Vagina (tissue), 2 donors: ENCODE measurements around the gene CCNK. TPM values are rescaled to one million over a fixed set of nuclear protein-coding genes. Genes with fewer than 3 reads are reported as not detected.

Source experiments
- DNase-seq, 2 donors: peaks; one replicate each; pipeline ENCODE4 v3.0.0-alpha.2; 2017; ENCODE audit errors: extremely low spot score in 2 of 2
- H3K27ac ChIP-seq: fragments of 200-600 bp; sonication (generic); one replicate; pipeline ENCODE4 v1.5.1; 2019
- H3K27me3 ChIP-seq: fragments of 200-600 bp; sonication (generic); one replicate; pipeline ENCODE4 v1.5.1; 2019
- H3K36me3 ChIP-seq, 2 donors: fragments of 200-600 bp; sonication (generic); one replicate each; pipeline ENCODE4 v1.5.1; 2017 to 2019
- H3K4me1 ChIP-seq: fragments of 200-600 bp; sonication (generic); one replicate; pipeline ENCODE4 v1.5.1; 2019
- H3K4me3 ChIP-seq, 2 donors: fragments of 200-600 bp; sonication (generic); 1 replicate in 1 of 2; 2 replicates in 1 of 2; pipeline ENCODE4 v1.5.1; 2016 to 2019
- H3K9me3 ChIP-seq: fragments of 200-600 bp; sonication (generic); one replicate; pipeline ENCODE4 v1.5.1; 2019
- CTCF ChIP-seq, 3 experiments: fragments of 450-650 bp in 2 of 3; fragments of 200-600 bp in 1 of 3; sonication (generic) in 1 of 3; IDR thresholded peaks; one replicate each; pipeline ENCODE4 v1.5.1; 2017 to 2019; ENCODE audit warnings: antibody characterized with exemption in 3 of 3, mild to moderate bottlenecking in 2 of 3, moderate library complexity in 2 of 3
- POLR2A ChIP-seq, 2 donors: fragments of 450-650 bp; IDR thresholded peaks; one replicate each; pipeline ENCODE4 v1.6.1; 2017; ENCODE audit warnings: antibody characterized with exemption in 2 of 2, mild to moderate bottlenecking in 2 of 2, moderate library complexity in 2 of 2
- POLR2AphosphoS5 ChIP-seq, 2 donors: sonication (generic); formaldehyde crosslinking; IDR thresholded peaks; one replicate each; pipeline ENCODE4 v1.9.0; 2017; ENCODE audit warnings: antibody characterized with exemption in 2 of 2, mild to moderate bottlenecking in 2 of 2, low read depth in 1 of 2; ENCODE audit not compliant: insufficient read depth in 1 of 2
- intact Hi-C: fragments of 100-400 bp; cut with DNase I; formaldehyde crosslinking; loops from one replicate; pipeline ENCODE4 v1.15.1; 2023
- total RNA-seq: library from RNA; depleted of rRNA; stranded (reverse); fragments of >200 nt; gene quantifications from one replicate; pipeline ENCODE4 v1.2.3, GENCODE V29; 2016

The CCNK gene
- total RNA-seq, 1 donor from 2014 or later: 27.5 TPM

GRCh38 chr14:99532310-99532709 lies 51.1 kb downstream of the CCNK start:
- H3K4me1 ChIP-seq: peaks cover 23% of the 10 kb centered on the region
- no peaks in the 10 kb centered on the region for H3K36me3 ChIP-seq
- intact Hi-C loops: no loop called here
- no peak overlapping the region for H3K27ac ChIP-seq
- no peaks in the 10 kb centered on the region for H3K27me3 ChIP-seq
- no peak overlapping the region for H3K4me3 ChIP-seq
- no peaks in the 10 kb centered on the region for H3K9me3 ChIP-seq
- no peak for DNase-seq
- TF ChIP-seq POLR2A (IDR thresholded peaks at IDR 0.05): no peak
- no peak for TF ChIP-seq POLR2AphosphoS5 (IDR thresholded peaks at IDR 0.05; ENCODE audit: insufficient read depth in 1 of 2, low read depth in 1 of 2)
- TF ChIP-seq CTCF (IDR thresholded peaks at IDR 0.05): no peak

GRCh38 chr14:99534333-99534732 lies 53.1 kb downstream of the CCNK start:
- TF ChIP-seq POLR2A (IDR thresholded peaks at IDR 0.05): no peak
- TF ChIP-seq CTCF (IDR thresholded peaks at IDR 0.05): no peak
- TF ChIP-seq POLR2AphosphoS5 (IDR thresholded peaks at IDR 0.05; ENCODE audit: insufficient read depth in 1 of 2, low read depth in 1 of 2): no peak
- no peaks in the 10 kb centered on the region for H3K9me3 ChIP-seq
- no peaks in the 10 kb centered on the region for H3K36me3 ChIP-seq
- H3K27me3 ChIP-seq: no peaks in the 10 kb centered on the region
- H3K27ac ChIP-seq: no peak overlapping the region
- H3K4me3 ChIP-seq: no peak overlapping the region
- no peak for DNase-seq
- peaks cover 37% of the 10 kb centered on the region for H3K4me1 ChIP-seq
- intact Hi-C loops: no loop called here

GRCh38 chr14:99534863-99535262 lies 53.7 kb downstream of the CCNK start:
- peaks cover 37% of the 10 kb centered on the region for H3K4me1 ChIP-seq

GRCh38 chr14:99535448-99535847 lies 54.2 kb downstream of the CCNK start:
- no peak for TF ChIP-seq POLR2A (IDR thresholded peaks at IDR 0.05)
- TF ChIP-seq CTCF (IDR thresholded peaks at IDR 0.05): no peak
- TF ChIP-seq POLR2AphosphoS5 (IDR thresholded peaks at IDR 0.05; ENCODE audit: insufficient read depth in 1 of 2, low read depth in 1 of 2): no peak
- H3K4me3 ChIP-seq: no peak overlapping the region
- peaks cover 41% of the 10 kb centered on the region for H3K4me1 ChIP-seq
- intact Hi-C loops: no loop called here
- no peak overlapping the region for H3K27ac ChIP-seq
- no peaks in the 10 kb centered on the region for H3K27me3 ChIP-seq
- H3K9me3 ChIP-seq: no peaks in the 10 kb centered on the region
- H3K36me3 ChIP-seq: no peaks in the 10 kb centered on the region
- DNase-seq: no peak

More at GRCh38 chr14:99534863-99535262, 53.7 kb downstream of the CCNK start:
- DNase-seq: no peak
- no peaks in the 10 kb centered on the region for H3K9me3 ChIP-seq
- TF ChIP-seq POLR2AphosphoS5 (IDR thresholded peaks at IDR 0.05; ENCODE audit: insufficient read depth in 1 of 2, low read depth in 1 of 2) (no peak), CTCF (IDR thresholded peaks at IDR 0.05) (no peak), POLR2A (IDR thresholded peaks at IDR 0.05) (no peak)
- intact Hi-C loops: no loop called here
- no peaks in the 10 kb centered on the region for H3K27me3 ChIP-seq
- H3K36me3 ChIP-seq: no peaks in the 10 kb centered on the region
- no peak overlapping the region for H3K27ac ChIP-seq
- no peak overlapping the region for H3K4me3 ChIP-seq

GRCh38 chr14:99535908-99536778 lies 54.9 kb downstream of the CCNK start:
- Histone ChIP-seq H3K27ac (no peak overlapping the region), H3K4me1 (peaks cover 41% of the 10 kb centered on the region), H3K27me3 (no peaks in the 10 kb centered on the region), H3K9me3 (no peaks in the 10 kb centered on the region), H3K36me3 (no peaks in the 10 kb centered on the region), H3K4me3 (no peak overlapping the region)
- intact Hi-C loops: no loop called here
- no peak for DNase-seq
- TF ChIP-seq POLR2AphosphoS5 (IDR thresholded peaks at IDR 0.05; ENCODE audit: insufficient read depth in 1 of 2, low read depth in 1 of 2): no peak
- no peak for TF ChIP-seq POLR2A (IDR thresholded peaks at IDR 0.05)
- no peak for TF ChIP-seq CTCF (IDR thresholded peaks at IDR 0.05)
